SJCRH30 (cell line): ENCODE results near the gene BDH2. TPM values are rescaled to one million over a fixed set of nuclear protein-coding genes. Genes with fewer than 3 reads are reported as not detected.

Experiments used
- total RNA-seq: library from RNA; depleted of rRNA; stranded (reverse); fragments of >200 nt; shearing (Covaris generic); gene quantifications from 2 replicates; pipeline ENCODE4 v1.2.3, GENCODE V29; 2014; rRNA removed

BDH2 gene
- total RNA-seq, 1 experiment from 2014 or later: 109 TPM

Other genes starting within 250 kb of the BDH2 start
- gene CISD2, start 230.8 kb downstream of the BDH2 start, total RNA-seq: 55.1 and 64.0 TPM in 2 replicates
- 0.22 and 0.91 TPM in 2 replicates for gene SLC9B1, start 80.1 kb downstream of the BDH2 start, total RNA-seq
- 16.8 and 20.6 TPM in 2 replicates for gene SLC9B2, start 23.1 kb downstream of the BDH2 start, total RNA-seq
- gene CENPE, start 98.5 kb upstream of the BDH2 start, total RNA-seq: 49.3 and 66.5 TPM in 2 replicates